IMR-90 (cell line): ENCODE results near the gene CDC5L. TPM values are rescaled to one million over a fixed set of nuclear protein-coding genes. Genes with fewer than 3 reads are reported as not detected.

Source experiments
- ATAC-seq: fragments of 200-7000 bp; cut with Tn5 transposase; 2 replicates; pipeline ENCODE4 v1.9.1; 2020; ENCODE audit warnings: low read depth, mild to moderate bottlenecking, moderate library complexity
- Bru-seq: library from RNA; stranded (reverse); fragments of 400-500 nt; gene quantifications from one replicate; lab custom pipeline; 2021; lab: Mats Ljungman, UMichigan
- BruChase-seq, 2 experiments: library from RNA; stranded (reverse); fragments of 400-500 nt; gene quantifications; one replicate each; lab custom pipeline; 2021; lab: Mats Ljungman, UMichigan
- BruUV-seq: library from RNA; stranded (reverse); fragments of 400-500 nt; replicated peaks from 2 replicates; lab custom pipeline; 2021; lab: Mats Ljungman, UMichigan
- CTCF ChIA-PET: fragments of 300-600 bp; formaldehyde crosslinking; extraction: SDS; loops from one replicate; lab custom pipeline; 2021; ENCODE audit warnings: antibody characterized with exemption; lab: Yijun Ruan, JAX
- POLR2A ChIA-PET: fragments of 300-600 bp; sonication (Branson Sonifier 250); formaldehyde crosslinking; loops from one replicate; lab custom pipeline; 2022; ENCODE audit warnings: antibody characterized with exemption; ENCODE audit not compliant: unreplicated experiment; lab: Charles Lee
- DNase-seq: peaks from one replicate; pipeline ENCODE4 v3.0.0; 2013
- H2AFZ ChIP-seq: replicated peaks from 2 replicates; pipeline ENCODE3; 2013; ENCODE audit warnings: low read length, mild to moderate bottlenecking; ENCODE audit not compliant: poor library complexity
- H2AK5ac ChIP-seq: 2 replicates; pipeline ENCODE4 v1.6.1; 2013; ENCODE audit warnings: low read depth, low read length, inconsistent platforms
- H2AK9ac ChIP-seq: replicated peaks from 2 replicates; pipeline ENCODE3; 2013; ENCODE audit warnings: mild to moderate bottlenecking, low read depth, low read length, moderate library complexity; ENCODE audit not compliant: poor library complexity
- H2BK120ac ChIP-seq: 2 replicates; pipeline ENCODE4 v1.6.1; 2013; ENCODE audit warnings: low read depth, low read length, inconsistent platforms
- H2BK15ac ChIP-seq: 3 replicates; pipeline ENCODE4 v1.6.1; 2013; ENCODE audit warnings: low read depth, low read length, inconsistent platforms
- H2BK20ac ChIP-seq: 2 replicates; pipeline ENCODE4 v1.6.1; 2013; ENCODE audit warnings: low read depth, mild to moderate bottlenecking, inconsistent platforms, low read length, moderate library complexity
- H2BK5ac ChIP-seq: 2 replicates; pipeline ENCODE4 v1.6.1; 2013; ENCODE audit warnings: mild to moderate bottlenecking, low read depth, low read length, inconsistent platforms; ENCODE audit not compliant: poor library complexity, severe bottlenecking
- H3K14ac ChIP-seq: replicated peaks from 2 replicates; pipeline ENCODE4 v1.6.1; 2013; ENCODE audit warnings: low read depth, low read length, inconsistent platforms
- H3K18ac ChIP-seq: 2 replicates; pipeline ENCODE4 v1.6.1; 2013; ENCODE audit warnings: low read depth, low read length, control low read depth
- H3K23ac ChIP-seq: 2 replicates; pipeline ENCODE4 v1.6.1; 2013; ENCODE audit warnings: low read depth, low read length, inconsistent platforms
- H3K27ac ChIP-seq: 2 replicates; pipeline ENCODE4 v1.5.1; 2013; ENCODE audit warnings: mild to moderate bottlenecking, control low read depth, low read length; ENCODE audit not compliant: insufficient read depth
- H3K27me3 ChIP-seq: 2 replicates; pipeline ENCODE4 v1.6.1; 2013; ENCODE audit warnings: low read length; ENCODE audit not compliant: control insufficient read depth, insufficient read depth
- H3K36me3 ChIP-seq: 2 replicates; pipeline ENCODE4 v1.6.1; 2013; ENCODE audit warnings: low read length, mixed read lengths; ENCODE audit not compliant: control insufficient read depth, insufficient read depth
- H3K4ac ChIP-seq: 2 replicates; pipeline ENCODE4 v1.6.1; 2013; ENCODE audit warnings: low read depth, low read length, inconsistent platforms
- H3K4me1 ChIP-seq: 2 replicates; pipeline ENCODE4 v1.6.1; 2013; ENCODE audit warnings: low read length, mixed read lengths; ENCODE audit not compliant: control insufficient read depth, insufficient read depth
- H3K4me2 ChIP-seq: 2 replicates; pipeline ENCODE4 v1.6.1; 2013; ENCODE audit warnings: low read depth, mild to moderate bottlenecking, control low read depth, low read length, moderate library complexity
- H3K4me3 ChIP-seq: 2 replicates; pipeline ENCODE4 v1.5.1; 2013; ENCODE audit warnings: low read depth, mild to moderate bottlenecking, control low read depth, low read length, moderate library complexity; ENCODE audit not compliant: insufficient read depth
- H3K56ac ChIP-seq: 2 replicates; pipeline ENCODE4 v1.6.1; 2013; ENCODE audit warnings: low read length, inconsistent platforms; ENCODE audit not compliant: insufficient read depth; ENCODE audit errors: extremely low read depth
- H3K79me1 ChIP-seq, 2 experiments: 2 replicates each; pipeline ENCODE4 v1.6.1; 2013; ENCODE audit warnings: low read length in 2 of 2, inconsistent platforms in 1 of 2, low read depth in 1 of 2
- H3K9ac ChIP-seq: 2 replicates; pipeline ENCODE4 v1.6.1; 2013; ENCODE audit warnings: low read depth, low read length, control low read depth
- H3K9me1 ChIP-seq: 2 replicates; pipeline ENCODE4 v1.6.1; 2013; ENCODE audit warnings: low read length, inconsistent platforms; ENCODE audit not compliant: insufficient read depth
- H3K9me3 ChIP-seq: 2 replicates; pipeline ENCODE4 v1.6.1; 2013; ENCODE audit warnings: low read length; ENCODE audit not compliant: control insufficient read depth, insufficient read depth
- H4K20me1 ChIP-seq: 2 replicates; pipeline ENCODE4 v1.6.1; 2013; ENCODE audit warnings: low read length, inconsistent platforms; ENCODE audit not compliant: insufficient read depth
- H4K5ac ChIP-seq: 2 replicates; pipeline ENCODE4 v1.6.1; 2013; ENCODE audit warnings: mild to moderate bottlenecking, low read depth, low read length, control low read depth
- H4K8ac ChIP-seq, 2 experiments: 2 replicates each; pipeline ENCODE4 v1.6.1; 2013; ENCODE audit warnings: low read depth in 2 of 2, low read length in 2 of 2, control low read depth in 1 of 2, inconsistent platforms in 1 of 2
- H4K91ac ChIP-seq: 2 replicates; pipeline ENCODE4 v1.6.1; 2013; ENCODE audit warnings: low read depth, low read length, inconsistent platforms; ENCODE audit not compliant: insufficient read depth
- BHLHE40 ChIP-seq: fragments of 150-350 bp; IDR thresholded peaks from 2 replicates; pipeline ENCODE4 v1.6.1; 2016; ENCODE audit warnings: mild to moderate bottlenecking, low read depth, low read length
- FOS ChIP-seq: fragments of 150-350 bp; IDR thresholded peaks from 2 replicates; pipeline ENCODE4 v1.6.1; 2016; ENCODE audit warnings: low read depth, low read length
- MAZ ChIP-seq: IDR thresholded peaks from 2 replicates; pipeline ENCODE4 v1.6.1; 2012; ENCODE audit warnings: low read depth, mild to moderate bottlenecking, low read length, improper control_type of control experiment, moderate library complexity, borderline replicate concordance
- MXI1 ChIP-seq: IDR thresholded peaks from 2 replicates; pipeline ENCODE4 v1.6.1; 2012; ENCODE audit warnings: low read depth, mild to moderate bottlenecking, low read length, moderate library complexity, borderline replicate concordance
- POLR2A ChIP-seq: IDR thresholded peaks from 2 replicates; pipeline ENCODE4 v1.6.1; 2012; ENCODE audit warnings: mild to moderate bottlenecking, low read depth, low read length
- RAD21 ChIP-seq: IDR thresholded peaks from 2 replicates; pipeline ENCODE4 v1.6.1; 2012; ENCODE audit warnings: low read length, improper control_type of control experiment
- whole genome bisulfite sequencing, 2 experiments: methylation state at CpG; one replicate each; pipeline versions ENCODE4 v1.1.5 to v1.1.7; 2013; ENCODE audit warnings: missing lambda C conversion rate in 2 of 2; ENCODE audit not compliant: insufficient read length in 1 of 2; ENCODE audit errors: extremely low coverage in 2 of 2; 5-methylcytosine and 5-hydroxymethylcytosine counted together
- dilution Hi-C: fragments of 300-500 bp; cut with HindIII; formaldehyde crosslinking; loops from one replicate; pipeline ENCODE4 v1.14.3; 2018; ENCODE audit warnings: low sequenced_read_pairs; ENCODE audit not compliant: unreplicated experiment
- in situ Hi-C: fragments of 300-500 bp; cut with MboI; formaldehyde crosslinking; loops from 3 replicates; pipeline ENCODE4 v1.14.3; 2019; ENCODE audit warnings: low sequenced_read_pairs, inconsistent platforms, mixed read lengths
- intact Hi-C: fragments of 100-400 bp; cut with micrococcal nuclease; formaldehyde crosslinking; loops from 2 replicates; pipeline ENCODE4 v1.10.0; 2022
- long read RNA-seq: library from polyadenylated mRNA; unstranded; transcript quantifications from one replicate; pipeline ENCODE4 v2.0.0, GENCODE V29; 2021; ENCODE audit not compliant: unreplicated experiment
- polyA plus RNA-seq, 3 experiments: library from polyadenylated mRNA; depleted of rRNA; stranded (reverse); fragments of >200 nt; gene quantifications; 2 replicates each; pipeline ENCODE4 v1.2.3, GENCODE V29; 2012; ENCODE audit warnings: low replicate concordance in 1 of 3
- total RNA-seq: library from RNA; depleted of rRNA; stranded (reverse); fragments of >200 nt; gene quantifications from 2 replicates; pipeline ENCODE4 v1.2.3, GENCODE V29; 2012; rRNA removed
- TF ChIP-seq, protein P1 (sequence below): fragments of 150-350 bp; IDR thresholded peaks from 2 replicates; pipeline ENCODE4 v1.6.1; 2017; ENCODE audit warnings: mild to moderate bottlenecking, antibody characterized with exemption, low read length, low read depth

CDC5L gene
- total RNA-seq (17.7 and 29.7 TPM in 2 replicates), polyA plus RNA-seq (2012; rRNA removed) (8.9 and 9.9 TPM in 2 replicates), Bru-seq, nascent RNA (percentile 76 among the genes with signal in this experiment), BruChase-seq, experiment 1, labeled RNA remaining after a 6-hour chase (percentile 65 among the genes with signal in this experiment), BruChase-seq, experiment 2, labeled RNA remaining after a 2-hour chase (percentile 68 among the genes with signal in this experiment)
- polyA plus RNA-seq (2012; cell fraction: cytosol; rRNA removed), result 1.4 and 2.0 TPM in 2 replicates
- 0.79 and 4.7 TPM in 2 replicates for polyA plus RNA-seq (2012; cell fraction: nucleus; rRNA removed; ENCODE audit: low replicate concordance)
- long read RNA-seq, full-length matches to known transcripts, result 12 of 22 reads
- long read RNA-seq, partial matches to known transcripts, result 8 of 22 reads
- long read RNA-seq, other reads (novel, unspliced or antisense), result 2 of 22 reads

DNA sequence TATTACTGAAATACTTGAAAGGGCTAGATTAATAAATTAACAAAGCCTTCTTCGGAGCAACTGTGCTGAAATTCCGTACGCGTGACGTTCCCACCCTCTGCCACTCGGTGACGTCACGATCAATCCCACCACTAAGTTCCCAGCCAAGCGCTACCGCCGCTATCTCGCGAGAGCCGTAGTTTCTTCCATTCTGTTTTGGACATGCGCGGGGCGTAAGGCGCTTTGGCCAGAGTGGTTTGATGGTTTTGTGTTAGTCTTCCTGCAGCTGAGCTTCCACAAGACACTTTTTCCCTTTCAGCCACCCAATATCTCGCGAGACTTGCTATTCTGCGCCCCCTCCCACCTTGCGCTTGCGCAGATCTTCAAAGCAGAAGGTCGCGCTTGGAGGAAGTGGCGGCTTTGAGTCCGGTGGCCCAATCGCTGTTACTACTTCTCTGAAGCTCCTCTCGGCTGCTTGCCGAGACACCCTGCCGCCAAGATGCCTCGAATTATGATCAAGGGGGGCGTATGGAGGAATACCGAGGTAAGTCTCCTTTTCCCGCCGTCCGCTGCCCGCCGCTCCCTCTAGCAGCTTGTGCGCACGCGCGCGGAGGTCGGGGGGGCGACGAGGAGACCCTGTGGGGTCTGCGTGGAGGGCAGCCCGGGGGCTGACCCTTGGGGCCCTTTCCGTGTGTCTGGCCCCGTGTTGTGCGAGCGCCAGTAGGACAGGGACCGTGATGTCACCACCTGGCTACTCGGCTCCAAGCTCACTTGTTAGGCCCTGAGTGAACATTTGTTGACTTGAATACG lies at the start of gene CDC5L:
TSS of gene CDC5L (plus strand) at position 361 of the 789 bp plus-strand sequence. CDS start at position 479, 118 bp downstream.
- H4K91ac ChIP-seq, result peak within 1 kb of the TSS; percentile 79
- H3K4me1 ChIP-seq, result peaks cover 4% of the 10 kb centered on the region; the same call in 1 of the 2 replicates
- TF ChIP-seq MAZ, result peak; percentile 73; the same call in 1 of the 2 replicates
- TF ChIP-seq, protein P1, sequence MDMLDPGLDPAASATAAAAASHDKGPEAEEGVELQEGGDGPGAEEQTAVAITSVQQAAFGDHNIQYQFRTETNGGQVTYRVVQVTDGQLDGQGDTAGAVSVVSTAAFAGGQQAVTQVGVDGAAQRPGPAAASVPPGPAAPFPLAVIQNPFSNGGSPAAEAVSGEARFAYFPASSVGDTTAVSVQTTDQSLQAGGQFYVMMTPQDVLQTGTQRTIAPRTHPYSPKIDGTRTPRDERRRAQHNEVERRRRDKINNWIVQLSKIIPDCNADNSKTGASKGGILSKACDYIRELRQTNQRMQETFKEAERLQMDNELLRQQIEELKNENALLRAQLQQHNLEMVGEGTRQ, result no peak
- TF ChIP-seq MXI1, result peak; percentile 50; the same call in 1 of the 2 replicates
- no peak for TF ChIP-seq RAD21
- peak; percentile 24; the same call in 1 of the 2 replicates for TF ChIP-seq FOS
- peak; percentile 62 for TF ChIP-seq BHLHE40
- TF ChIP-seq POLR2A, result peak; percentile 89
- POLR2A ChIA-PET, result no interaction called here
- 0% methylated on average over 3 of the region's 56 CpGs; no CpG with 5 or more reads in 1 of the 2 experiments for WGBS, 2 experiments
- H3K18ac ChIP-seq, result peak within 1 kb of the TSS; percentile 76
- peaks cover 10% of the 10 kb centered on the region for H3K36me3 ChIP-seq
- dilution Hi-C loops, result no loop called here
- no peak within 1 kb of the TSS; the same call in 2 of the 3 replicates for H2BK15ac ChIP-seq
- CTCF ChIA-PET, result interaction anchor here (1.6 kb wide), 1 partner anchor 12 kb away, joined by 4 read pairs; no protein-coding TSS in a partner anchor
- peak within 1 kb of the TSS; percentile 71; the same call in 1 of the 2 replicates for H2BK120ac ChIP-seq
- H4K8ac ChIP-seq, result peak within 1 kb of the TSS; percentile 78 to 95
- H4K20me1 ChIP-seq, result peaks cover 16% of the 10 kb centered on the region
- no TSS peak for BruUV-seq
- peaks cover 6% of the 10 kb centered on the region for H3K9me1 ChIP-seq
- 0 out of 2 replicates have a peak within 1 kb of the TSS, but pooled peaks have one; percentile 41 for H2BK20ac ChIP-seq
- peak within 1 kb of the TSS; percentile 98 for H3K14ac ChIP-seq
- H3K4me2 ChIP-seq, result peak within 1 kb of the TSS; percentile 100
- H3K9me3 ChIP-seq, result no peaks in the 10 kb centered on the region
- peak; percentile 91 for ATAC-seq
- H3K56ac ChIP-seq, result peak within 1 kb of the TSS; percentile 92
- H3K27me3 ChIP-seq, result peaks cover 2% of the 10 kb centered on the region; the same call in 1 of the 2 replicates
- H3K79me1 ChIP-seq, result peaks cover 13 to 40% of the 10 kb centered on the region in 2 experiments
- H2BK5ac ChIP-seq, result peak within 1 kb of the TSS; percentile 83
- H2AK5ac ChIP-seq, result peak within 1 kb of the TSS; percentile 48; the same call in 1 of the 2 replicates
- peak within 1 kb of the TSS; percentile 91 for H4K5ac ChIP-seq
- peak within 1 kb of the TSS; percentile 73 for H3K4me3 ChIP-seq
- H3K27ac ChIP-seq, result peak within 1 kb of the TSS; percentile 94
- peak; percentile 100 for DNase-seq
- H3K23ac ChIP-seq, result peak within 1 kb of the TSS; percentile 93
- H3K4ac ChIP-seq, result peak within 1 kb of the TSS; percentile 94
- intact Hi-C loops, result no loop called here
- H3K9ac ChIP-seq, result peak within 1 kb of the TSS; percentile 96
- H2AK9ac ChIP-seq, result peak within 1 kb of the TSS; percentile 75
- peak within 1 kb of the TSS; percentile 96 for H2AFZ ChIP-seq
- in situ Hi-C loops, result no loop called here
